H4 (cell line): Measurements from ENCODE around the gene RFESD. TPM values are rescaled to one million over a fixed set of nuclear protein-coding genes. Genes with fewer than 3 reads are reported as not detected.

Experiments used
- DNase-seq: peaks from one replicate; pipeline ENCODE4 v3.0.0-alpha.2; 2015; ENCODE audit warnings: low spot score
- total RNA-seq: library from RNA; depleted of rRNA; stranded (reverse); fragments of >200 nt; shearing (Covaris generic); gene quantifications from 2 replicates; pipeline ENCODE4 v1.2.3, GENCODE V29; 2014; rRNA removed

Gene RFESD
- 1.5 and 2.2 TPM in 2 replicates for total RNA-seq

GRCh38 chr5:95646569-95647431 lies at the start of gene RFESD:
Gene RFESD, plus strand, starts transcription at chr5:95646777. Its CDS starts 5,495 bp downstream, at chr5:95652272.
- DNase-seq: peak; percentile 99

GRCh38 chr5:95599252-95599651 lies 47.3 kb upstream of the RFESD start:
- DNase-seq: no peak

- DNase-seq: no peak
Measured at GRCh38 chr5:95600557-95600956, 46.0 kb upstream of the RFESD start.

GRCh38 chr5:95605786-95606185 lies 40.8 kb upstream of the RFESD start:
- no peak for DNase-seq

GRCh38 chr5:95606419-95606818 lies 40.2 kb upstream of the RFESD start:
- DNase-seq: no peak

- peak; percentile 18 for DNase-seq
Measured at GRCh38 chr5:95609711-95610110, 36.9 kb upstream of the RFESD start.

GRCh38 chr5:95610546-95610945 lies 36.0 kb upstream of the RFESD start:
- no peak for DNase-seq

- no peak for DNase-seq
Measured at GRCh38 chr5:95611396-95611795, 35.2 kb upstream of the RFESD start.

GRCh38 chr5:95613514-95613913 lies 33.1 kb upstream of the RFESD start:
- DNase-seq: no peak

- DNase-seq: no peak
Measured at GRCh38 chr5:95615164-95615467, 31.5 kb upstream of the RFESD start.

GRCh38 chr5:95617057-95617456 lies 29.5 kb upstream of the RFESD start:
- no peak for DNase-seq

- no peak for DNase-seq
Measured at GRCh38 chr5:95619096-95619495, 27.5 kb upstream of the RFESD start.

GRCh38 chr5:95619514-95620029 lies 27.0 kb upstream of the RFESD start:
- DNase-seq: no peak

- DNase-seq: no peak
Measured at GRCh38 chr5:95620030-95620869, 26.3 kb upstream of the RFESD start, which contains the start of gene GPR150. Gene GPR150, plus strand, starts transcription at chr5:95620087. Its CDS starts 189 bp downstream, at chr5:95620276.

GRCh38 chr5:95620870-95621838 lies 25.4 kb upstream of the RFESD start:
- no peak for DNase-seq

- no peak for DNase-seq
Measured at GRCh38 chr5:95621839-95622629, 24.5 kb upstream of the RFESD start.

- no peak for DNase-seq
Measured at GRCh38 chr5:95623706-95624105, 22.9 kb upstream of the RFESD start.

GRCh38 chr5:95624368-95624767 lies 22.2 kb upstream of the RFESD start:
- DNase-seq: no peak

- no peak for DNase-seq
Measured at GRCh38 chr5:95626701-95627100, 19.9 kb upstream of the RFESD start.

GRCh38 chr5:95627971-95628810 lies 18.4 kb upstream of the RFESD start:
- no peak for DNase-seq
